HepG2 (cell line): ENCODE data around the gene ELAVL3.

Source experiments
- HDAC2 ChIP-seq: sonication (generic); formaldehyde crosslinking; IDR thresholded peaks from 2 replicates; pipeline ENCODE4 v1.4.0; 2020; ENCODE audit warnings: missing genetic modification reagents
- JUNB ChIP-seq: sonication (generic); formaldehyde crosslinking; IDR thresholded peaks from 2 replicates; pipeline ENCODE4 v1.8.0; 2022; ENCODE audit warnings: missing genetic modification reagents, mild to moderate bottlenecking, borderline replicate concordance
- ZNF292 ChIP-seq: sonication (generic); formaldehyde crosslinking; IDR thresholded peaks from 2 replicates; pipeline ENCODE4 v1.8.1; 2022; ENCODE audit warnings: mild to moderate bottlenecking, low read depth, missing genetic modification reagents, borderline replicate concordance
- ZNF33A ChIP-seq: sonication (generic); formaldehyde crosslinking; IDR thresholded peaks from 2 replicates; pipeline ENCODE4 v1.5.1; 2020; ENCODE audit warnings: missing genetic modification reagents, mild to moderate bottlenecking, moderate library complexity, borderline replicate concordance
- TF ChIP-seq, protein P1 (sequence below): sonication (generic); formaldehyde crosslinking; IDR thresholded peaks from 2 replicates; pipeline ENCODE4 v1.5.1; 2020; ENCODE audit warnings: mild to moderate bottlenecking, missing genetic modification reagents, borderline replicate concordance
- TF ChIP-seq, protein P2 (sequence below): sonication (generic); formaldehyde crosslinking; IDR thresholded peaks from 2 replicates; pipeline ENCODE4 v1.5.1; 2020; ENCODE audit warnings: mild to moderate bottlenecking, missing genetic modification reagents, moderate library complexity

DNA sequence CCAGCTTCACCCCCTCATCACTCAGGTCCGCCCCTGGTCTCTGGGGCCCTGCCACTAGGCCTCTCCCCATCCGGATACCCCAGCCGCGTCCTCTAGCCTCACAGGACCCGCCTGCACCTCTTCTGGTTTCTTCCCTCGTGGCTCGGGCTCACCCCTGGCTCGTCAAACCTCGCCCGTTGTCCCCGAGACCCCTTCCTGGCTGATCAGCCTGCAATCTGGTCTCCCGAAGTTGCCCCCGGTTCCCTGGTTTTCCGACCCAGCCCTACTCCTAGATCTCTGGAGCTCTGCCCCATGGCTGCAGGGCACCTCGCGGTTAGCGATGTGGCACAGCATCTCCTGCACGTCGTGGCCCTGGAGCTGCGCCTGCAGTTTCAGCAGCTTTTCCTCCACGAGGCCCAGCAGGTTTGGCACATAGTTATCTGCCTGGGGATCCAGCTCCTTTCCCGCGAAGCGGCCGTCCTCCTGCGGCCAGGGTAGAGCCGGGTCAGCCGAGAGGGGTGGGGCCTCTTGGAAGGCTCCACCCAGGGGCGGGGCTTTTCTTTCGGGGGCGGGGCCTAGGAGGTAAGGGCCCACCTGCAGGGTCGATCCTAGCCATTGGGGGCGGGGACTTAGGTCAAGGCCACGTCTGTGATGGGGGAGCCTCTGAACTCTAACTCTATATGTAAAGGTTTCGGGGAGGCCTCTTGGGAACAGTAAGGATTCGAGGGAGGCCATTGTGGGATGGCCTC lies 59.3 kb downstream of the ELAVL3 start:
- TF ChIP-seq, protein P1, sequence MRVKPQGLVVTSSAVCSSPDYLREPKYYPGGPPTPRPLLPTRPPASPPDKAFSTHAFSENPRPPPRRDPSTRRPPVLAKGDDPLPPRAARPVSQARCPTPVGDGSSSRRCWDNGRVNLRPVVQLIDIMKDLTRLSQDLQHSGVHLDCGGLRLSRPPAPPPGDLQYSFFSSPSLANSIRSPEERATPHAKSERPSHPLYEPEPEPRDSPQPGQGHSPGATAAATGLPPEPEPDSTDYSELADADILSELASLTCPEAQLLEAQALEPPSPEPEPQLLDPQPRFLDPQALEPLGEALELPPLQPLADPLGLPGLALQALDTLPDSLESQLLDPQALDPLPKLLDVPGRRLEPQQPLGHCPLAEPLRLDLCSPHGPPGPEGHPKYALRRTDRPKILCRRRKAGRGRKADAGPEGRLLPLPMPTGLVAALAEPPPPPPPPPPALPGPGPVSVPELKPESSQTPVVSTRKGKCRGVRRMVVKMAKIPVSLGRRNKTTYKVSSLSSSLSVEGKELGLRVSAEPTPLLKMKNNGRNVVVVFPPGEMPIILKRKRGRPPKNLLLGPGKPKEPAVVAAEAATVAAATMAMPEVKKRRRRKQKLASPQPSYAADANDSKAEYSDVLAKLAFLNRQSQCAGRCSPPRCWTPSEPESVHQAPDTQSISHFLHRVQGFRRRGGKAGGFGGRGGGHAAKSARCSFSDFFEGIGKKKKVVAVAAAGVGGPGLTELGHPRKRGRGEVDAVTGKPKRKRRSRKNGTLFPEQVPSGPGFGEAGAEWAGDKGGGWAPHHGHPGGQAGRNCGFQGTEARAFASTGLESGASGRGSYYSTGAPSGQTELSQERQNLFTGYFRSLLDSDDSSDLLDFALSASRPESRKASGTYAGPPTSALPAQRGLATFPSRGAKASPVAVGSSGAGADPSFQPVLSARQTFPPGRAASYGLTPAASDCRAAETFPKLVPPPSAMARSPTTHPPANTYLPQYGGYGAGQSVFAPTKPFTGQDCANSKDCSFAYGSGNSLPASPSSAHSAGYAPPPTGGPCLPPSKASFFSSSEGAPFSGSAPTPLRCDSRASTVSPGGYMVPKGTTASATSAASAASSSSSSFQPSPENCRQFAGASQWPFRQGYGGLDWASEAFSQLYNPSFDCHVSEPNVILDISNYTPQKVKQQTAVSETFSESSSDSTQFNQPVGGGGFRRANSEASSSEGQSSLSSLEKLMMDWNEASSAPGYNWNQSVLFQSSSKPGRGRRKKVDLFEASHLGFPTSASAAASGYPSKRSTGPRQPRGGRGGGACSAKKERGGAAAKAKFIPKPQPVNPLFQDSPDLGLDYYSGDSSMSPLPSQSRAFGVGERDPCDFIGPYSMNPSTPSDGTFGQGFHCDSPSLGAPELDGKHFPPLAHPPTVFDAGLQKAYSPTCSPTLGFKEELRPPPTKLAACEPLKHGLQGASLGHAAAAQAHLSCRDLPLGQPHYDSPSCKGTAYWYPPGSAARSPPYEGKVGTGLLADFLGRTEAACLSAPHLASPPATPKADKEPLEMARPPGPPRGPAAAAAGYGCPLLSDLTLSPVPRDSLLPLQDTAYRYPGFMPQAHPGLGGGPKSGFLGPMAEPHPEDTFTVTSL (CRISPR knock-in tag): no peak
- TF ChIP-seq ZNF33A (CRISPR knock-in tag) (no peak), HDAC2 (CRISPR knock-in tag) (no peak), ZNF292 (CRISPR knock-in tag) (no peak), JUNB (CRISPR knock-in tag) (no peak)
- TF ChIP-seq, protein P2, sequence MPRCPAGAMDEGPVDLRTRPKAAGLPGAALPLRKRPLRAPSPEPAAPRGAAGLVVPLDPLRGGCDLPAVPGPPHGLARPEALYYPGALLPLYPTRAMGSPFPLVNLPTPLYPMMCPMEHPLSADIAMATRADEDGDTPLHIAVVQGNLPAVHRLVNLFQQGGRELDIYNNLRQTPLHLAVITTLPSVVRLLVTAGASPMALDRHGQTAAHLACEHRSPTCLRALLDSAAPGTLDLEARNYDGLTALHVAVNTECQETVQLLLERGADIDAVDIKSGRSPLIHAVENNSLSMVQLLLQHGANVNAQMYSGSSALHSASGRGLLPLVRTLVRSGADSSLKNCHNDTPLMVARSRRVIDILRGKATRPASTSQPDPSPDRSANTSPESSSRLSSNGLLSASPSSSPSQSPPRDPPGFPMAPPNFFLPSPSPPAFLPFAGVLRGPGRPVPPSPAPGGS (CRISPR knock-in tag): no peak
